H54 (cell line): ENCODE results near the gene PNMA8C.

ENCODE experiments used
- DNase-seq: peaks from one replicate; pipeline ENCODE4 v3.0.0; 2011; ENCODE audit warnings: low spot score, mixed read lengths; ENCODE audit not compliant: insufficient read length
- FAIRE-seq: peaks from 3 replicates; lab custom pipeline; 2011; peaks lifted over from hg19 to GRCh38; lab: Jason Lieb, UNC
- POLR2A ChIP-seq: IDR thresholded peaks from 2 replicates; pipeline ENCODE4 v1.6.1; 2011; ENCODE audit warnings: low read depth, mild to moderate bottlenecking, low read length

The PNMA8C gene

GRCh38 chr19:46428239-46429135 lies at the start of gene PNMA8C:
PNMA8C (minus strand) TSS chr19:46428936; CDS start chr19:46428359, 577 bp downstream.
- DNase-seq = no peak
- no peak for FAIRE-seq
- TF ChIP-seq POLR2A = no peak

GRCh38 chr19:46475986-46476385 lies 47.2 kb upstream of the PNMA8C start:
- DNase-seq (no peak), FAIRE-seq (no peak)
- no peak for TF ChIP-seq POLR2A

- no peak for DNase-seq
- TF ChIP-seq POLR2A = no peak
- FAIRE-seq = no peak
These were observed 45.5 kb upstream of the PNMA8C start for GRCh38 chr19:46474211-46474610.

- no peak for FAIRE-seq
- TF ChIP-seq POLR2A = no peak
- DNase-seq = no peak
These were observed 43.9 kb upstream of the PNMA8C start for GRCh38 chr19:46472592-46472991.

- no peak for TF ChIP-seq POLR2A
- no peak for FAIRE-seq
- DNase-seq = no peak
These were observed 43.2 kb upstream of the PNMA8C start for GRCh38 chr19:46471811-46472543.

- FAIRE-seq (no peak), DNase-seq (no peak)
- TF ChIP-seq POLR2A = no peak
These were observed 42.5 kb upstream of the PNMA8C start, which contains the start of gene PNMA8A for GRCh38 chr19:46471116-46471733. PNMA8A (minus strand) TSS chr19:46471563; CDS start chr19:46471035, 528 bp downstream.

- TF ChIP-seq POLR2A = no peak
- no peak for DNase-seq
- no peak for FAIRE-seq
These were observed 41.6 kb upstream of the PNMA8C start for GRCh38 chr19:46470376-46470775.

GRCh38 chr19:46469541-46470185 lies 40.9 kb upstream of the PNMA8C start:
- FAIRE-seq = no peak
- no peak for TF ChIP-seq POLR2A

GRCh38 chr19:46466536-46467196 lies 37.9 kb upstream of the PNMA8C start:
- TF ChIP-seq POLR2A = no peak
- DNase-seq (peak; percentile 62), FAIRE-seq (peak; percentile 88)

More at GRCh38 chr19:46469541-46470185, 40.9 kb upstream of the PNMA8C start:
- no peak for DNase-seq

- DNase-seq (no peak), FAIRE-seq (no peak)
- TF ChIP-seq POLR2A = no peak
These were observed 34.8 kb upstream of the PNMA8C start for GRCh38 chr19:46463516-46463915.

- TF ChIP-seq POLR2A = no peak
- DNase-seq (no peak), FAIRE-seq (no peak)
These were observed 32.8 kb upstream of the PNMA8C start for GRCh38 chr19:46461537-46461936.

GRCh38 chr19:46460981-46461380 lies 32.2 kb upstream of the PNMA8C start:
- no peak for DNase-seq
- no peak for TF ChIP-seq POLR2A
- no peak for FAIRE-seq

- FAIRE-seq = no peak
These were observed 31.3 kb upstream of the PNMA8C start for GRCh38 chr19:46460055-46460454.

GRCh38 chr19:46456930-46457329 lies 28.2 kb upstream of the PNMA8C start:
- no peak for FAIRE-seq
- no peak for DNase-seq
- no peak for TF ChIP-seq POLR2A

More at GRCh38 chr19:46460055-46460454, 31.3 kb upstream of the PNMA8C start:
- TF ChIP-seq POLR2A = no peak
- no peak for DNase-seq
